ENCODE results near the gene CHAF1B.

Gene CHAF1B

DNA sequence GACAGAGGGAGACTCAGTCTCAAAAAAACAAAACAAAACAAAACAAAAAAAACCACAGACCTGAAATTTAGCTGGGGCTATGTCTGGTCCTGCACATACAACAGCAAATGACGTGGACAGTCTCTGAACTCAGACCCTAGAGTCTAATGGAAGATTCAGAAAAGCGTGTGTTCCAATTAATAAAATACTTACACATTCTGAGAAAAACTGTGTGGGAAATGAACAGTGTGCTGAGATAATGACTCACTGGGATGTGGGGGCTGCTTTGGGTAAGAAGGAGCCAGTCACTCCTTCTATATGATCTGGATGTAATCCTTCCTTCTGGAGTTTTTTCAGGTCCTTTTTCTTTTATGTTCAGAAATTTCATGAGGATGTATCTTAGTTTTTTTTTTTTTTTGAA lies 65.3 kb downstream of the CHAF1B start:
- Histone ChIP-seq H3K4me1 (ENCODE audit: control insufficient read depth, insufficient read depth, low read length) (peaks cover 5% of the 10 kb centered on the region), H3K9me3 (ENCODE audit: control insufficient read depth, insufficient read depth, low read depth, low read length) (no peaks in the 10 kb centered on the region), H3K36me3 (ENCODE audit: control insufficient read depth in 2 of 2, insufficient read depth in 1 of 2, low read length in 2 of 2) (no peaks in the 10 kb centered on the region), H3K4me3 (ENCODE audit: low read depth, low read length) (no peak overlapping the region), H3K27ac (ENCODE audit: extremely low read depth, low read depth, low read length) (no peak overlapping the region)
- POLR2A ChIA-PET: interaction anchor here (0.7 kb wide), 1 partner anchor 594 kb away, joined by 4 read pairs; no protein-coding TSS in a partner anchor
- TF ChIP-seq TCF7L2 (IDR thresholded peaks at IDR 0.05; ENCODE audit: borderline replicate concordance, low read depth, low read length) (no peak), ZNF76 (tag by site-specific recombination; IDR thresholded peaks at IDR 0.05; ENCODE audit: borderline replicate concordance, low read depth) (no peak), ZNF175 (tag by site-specific recombination; IDR thresholded peaks at IDR 0.05) (no peak), MZF1 (tag by site-specific recombination; IDR thresholded peaks at IDR 0.05; ENCODE audit: borderline replicate concordance) (no peak), ZNF629 (tag by site-specific recombination; IDR thresholded peaks at IDR 0.05) (no peak), ZNF660 (tag by site-specific recombination; IDR thresholded peaks at IDR 0.05) (no peak), RBAK (tag by site-specific recombination; IDR thresholded peaks at IDR 0.05) (no peak), ZNF366 (tag by site-specific recombination; conservative IDR thresholded peaks at IDR 0.05) (no peak)
- TF ChIP-seq, protein P1, sequence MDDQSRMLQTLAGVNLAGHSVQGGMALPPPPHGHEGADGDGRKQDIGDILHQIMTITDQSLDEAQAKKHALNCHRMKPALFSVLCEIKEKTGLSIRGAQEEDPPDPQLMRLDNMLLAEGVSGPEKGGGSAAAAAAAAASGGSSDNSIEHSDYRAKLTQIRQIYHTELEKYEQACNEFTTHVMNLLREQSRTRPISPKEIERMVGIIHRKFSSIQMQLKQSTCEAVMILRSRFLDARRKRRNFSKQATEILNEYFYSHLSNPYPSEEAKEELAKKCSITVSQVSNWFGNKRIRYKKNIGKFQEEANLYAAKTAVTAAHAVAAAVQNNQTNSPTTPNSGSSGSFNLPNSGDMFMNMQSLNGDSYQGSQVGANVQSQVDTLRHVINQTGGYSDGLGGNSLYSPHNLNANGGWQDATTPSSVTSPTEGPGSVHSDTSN (CRISPR knock-in tag; IDR thresholded peaks at IDR 0.05): no peak
- TF ChIP-seq, protein P2, sequence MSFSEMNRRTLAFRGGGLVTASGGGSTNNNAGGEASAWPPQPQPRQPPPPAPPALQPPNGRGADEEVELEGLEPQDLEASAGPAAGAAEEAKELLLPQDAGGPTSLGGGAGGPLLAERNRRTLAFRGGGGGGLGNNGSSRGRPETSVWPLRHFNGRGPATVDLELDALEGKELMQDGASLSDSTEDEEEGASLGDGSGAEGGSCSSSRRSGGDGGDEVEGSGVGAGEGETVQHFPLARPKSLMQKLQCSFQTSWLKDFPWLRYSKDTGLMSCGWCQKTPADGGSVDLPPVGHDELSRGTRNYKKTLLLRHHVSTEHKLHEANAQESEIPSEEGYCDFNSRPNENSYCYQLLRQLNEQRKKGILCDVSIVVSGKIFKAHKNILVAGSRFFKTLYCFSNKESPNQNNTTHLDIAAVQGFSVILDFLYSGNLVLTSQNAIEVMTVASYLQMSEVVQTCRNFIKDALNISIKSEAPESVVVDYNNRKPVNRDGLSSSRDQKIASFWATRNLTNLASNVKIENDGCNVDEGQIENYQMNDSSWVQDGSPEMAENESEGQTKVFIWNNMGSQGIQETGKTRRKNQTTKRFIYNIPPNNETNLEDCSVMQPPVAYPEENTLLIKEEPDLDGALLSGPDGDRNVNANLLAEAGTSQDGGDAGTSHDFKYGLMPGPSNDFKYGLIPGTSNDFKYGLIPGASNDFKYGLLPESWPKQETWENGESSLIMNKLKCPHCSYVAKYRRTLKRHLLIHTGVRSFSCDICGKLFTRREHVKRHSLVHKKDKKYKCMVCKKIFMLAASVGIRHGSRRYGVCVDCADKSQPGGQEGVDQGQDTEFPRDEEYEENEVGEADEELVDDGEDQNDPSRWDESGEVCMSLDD (tag by site-specific recombination; IDR thresholded peaks at IDR 0.05): no peak
- TF ChIP-seq, protein P3, sequence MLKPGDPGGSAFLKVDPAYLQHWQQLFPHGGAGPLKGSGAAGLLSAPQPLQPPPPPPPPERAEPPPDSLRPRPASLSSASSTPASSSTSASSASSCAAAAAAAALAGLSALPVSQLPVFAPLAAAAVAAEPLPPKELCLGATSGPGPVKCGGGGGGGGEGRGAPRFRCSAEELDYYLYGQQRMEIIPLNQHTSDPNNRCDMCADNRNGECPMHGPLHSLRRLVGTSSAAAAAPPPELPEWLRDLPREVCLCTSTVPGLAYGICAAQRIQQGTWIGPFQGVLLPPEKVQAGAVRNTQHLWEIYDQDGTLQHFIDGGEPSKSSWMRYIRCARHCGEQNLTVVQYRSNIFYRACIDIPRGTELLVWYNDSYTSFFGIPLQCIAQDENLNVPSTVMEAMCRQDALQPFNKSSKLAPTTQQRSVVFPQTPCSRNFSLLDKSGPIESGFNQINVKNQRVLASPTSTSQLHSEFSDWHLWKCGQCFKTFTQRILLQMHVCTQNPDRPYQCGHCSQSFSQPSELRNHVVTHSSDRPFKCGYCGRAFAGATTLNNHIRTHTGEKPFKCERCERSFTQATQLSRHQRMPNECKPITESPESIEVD (tag by site-specific recombination; IDR thresholded peaks at IDR 0.05): no peak
- TF ChIP-seq, protein P4, sequence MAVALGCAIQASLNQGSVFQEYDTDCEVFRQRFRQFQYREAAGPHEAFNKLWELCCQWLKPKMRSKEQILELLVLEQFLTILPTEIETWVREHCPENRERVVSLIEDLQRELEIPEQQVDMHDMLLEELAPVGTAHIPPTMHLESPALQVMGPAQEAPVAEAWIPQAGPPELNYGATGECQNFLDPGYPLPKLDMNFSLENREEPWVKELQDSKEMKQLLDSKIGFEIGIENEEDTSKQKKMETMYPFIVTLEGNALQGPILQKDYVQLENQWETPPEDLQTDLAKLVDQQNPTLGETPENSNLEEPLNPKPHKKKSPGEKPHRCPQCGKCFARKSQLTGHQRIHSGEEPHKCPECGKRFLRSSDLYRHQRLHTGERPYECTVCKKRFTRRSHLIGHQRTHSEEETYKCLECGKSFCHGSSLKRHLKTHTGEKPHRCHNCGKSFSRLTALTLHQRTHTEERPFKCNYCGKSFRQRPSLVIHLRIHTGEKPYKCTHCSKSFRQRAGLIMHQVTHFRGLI (tag by site-specific recombination; IDR thresholded peaks at IDR 0.05): no peak
- CTCF ChIA-PET: no interaction called here

DNA sequence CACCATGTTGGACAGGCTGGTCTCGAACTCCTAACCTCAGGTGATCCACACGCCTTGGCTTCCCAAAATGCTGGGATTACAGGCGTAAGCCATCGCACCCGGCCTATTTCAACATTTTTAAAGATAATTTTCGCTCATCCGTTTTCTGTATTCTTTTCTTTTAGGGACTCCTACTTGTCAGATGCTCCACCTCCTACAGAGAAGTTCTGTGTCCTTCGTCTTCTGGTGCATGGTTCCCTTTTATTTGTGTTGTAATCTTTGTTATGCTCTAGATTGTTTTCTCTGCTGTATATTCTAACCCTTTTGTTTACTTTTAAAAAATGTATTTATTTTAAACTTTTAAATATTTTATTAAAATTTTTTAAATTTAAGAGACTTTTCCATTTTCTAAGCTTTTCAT lies 66.3 kb downstream of the CHAF1B start:
- no peaks in the 10 kb centered on the region for H3K36me3 ChIP-seq (ENCODE audit: control insufficient read depth in 2 of 2, insufficient read depth in 1 of 2, low read length in 2 of 2)
- ChIA-PET CTCF (interaction anchor here (0.6 to 0.7 kb wide), 2 partner anchors 41 to 534 kb away, joined by 3 to 4 read pairs; no protein-coding TSS in a partner anchor), POLR2A (interaction anchor here (0.7 kb wide), 1 partner anchor 22 kb away, joined by 3 read pairs; no protein-coding TSS in a partner anchor)
- peaks cover 5% of the 10 kb centered on the region for H3K4me1 ChIP-seq (ENCODE audit: control insufficient read depth, insufficient read depth, low read length)
- no peaks in the 10 kb centered on the region for H3K9me3 ChIP-seq (ENCODE audit: control insufficient read depth, insufficient read depth, low read depth, low read length)
- H3K27ac ChIP-seq (ENCODE audit: extremely low read depth, low read depth, low read length): no peak overlapping the region
- no peak overlapping the region for H3K4me3 ChIP-seq (ENCODE audit: low read depth, low read length)
- TF ChIP-seq SALL2 (tag by site-specific recombination; IDR thresholded peaks at IDR 0.05; ENCODE audit: borderline replicate concordance) (no peak), ZNF155 (tag by site-specific recombination; IDR thresholded peaks at IDR 0.05) (no peak), ZNF114 (tag by site-specific recombination; IDR thresholded peaks at IDR 0.05) (no peak), KLF7 (tag by site-specific recombination; IDR thresholded peaks at IDR 0.05; ENCODE audit: borderline replicate concordance) (no peak), ZNF274 (IDR thresholded peaks at IDR 0.05; ENCODE audit: low read length) (no peak), ZNF274 (tag by site-specific recombination; IDR thresholded peaks at IDR 0.05; ENCODE audit: borderline replicate concordance) (no peak), BCL11B (tag by site-specific recombination; IDR thresholded peaks at IDR 0.05; ENCODE audit: low read depth) (no peak), ZNF626 (tag by site-specific recombination; IDR thresholded peaks at IDR 0.05) (no peak), ZNF324 (tag by site-specific recombination; IDR thresholded peaks at IDR 0.05) (no peak), ZNF521 (tag by site-specific recombination; IDR thresholded peaks at IDR 0.05) (no peak), ZFP37 (tag by site-specific recombination; IDR thresholded peaks at IDR 0.05) (no peak), ZNF658 (tag by site-specific recombination; IDR thresholded peaks at IDR 0.05) (no peak)
- TF ChIP-seq, protein P5, sequence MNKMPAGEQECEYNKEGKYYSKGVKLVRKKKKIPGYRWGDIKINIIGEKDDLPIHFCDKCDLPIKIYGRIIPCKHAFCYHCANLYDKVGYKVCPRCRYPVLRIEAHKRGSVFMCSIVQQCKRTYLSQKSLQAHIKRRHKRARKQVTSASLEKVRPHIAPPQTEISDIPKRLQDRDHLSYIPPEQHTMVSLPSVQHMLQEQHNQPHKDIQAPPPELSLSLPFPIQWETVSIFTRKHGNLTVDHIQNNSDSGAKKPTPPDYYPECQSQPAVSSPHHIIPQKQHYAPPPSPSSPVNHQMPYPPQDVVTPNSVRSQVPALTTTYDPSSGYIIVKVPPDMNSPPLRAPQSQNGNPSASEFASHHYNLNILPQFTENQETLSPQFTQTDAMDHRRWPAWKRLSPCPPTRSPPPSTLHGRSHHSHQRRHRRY (tag by site-specific recombination; IDR thresholded peaks at IDR 0.05): no peak
- TF ChIP-seq, protein P6, sequence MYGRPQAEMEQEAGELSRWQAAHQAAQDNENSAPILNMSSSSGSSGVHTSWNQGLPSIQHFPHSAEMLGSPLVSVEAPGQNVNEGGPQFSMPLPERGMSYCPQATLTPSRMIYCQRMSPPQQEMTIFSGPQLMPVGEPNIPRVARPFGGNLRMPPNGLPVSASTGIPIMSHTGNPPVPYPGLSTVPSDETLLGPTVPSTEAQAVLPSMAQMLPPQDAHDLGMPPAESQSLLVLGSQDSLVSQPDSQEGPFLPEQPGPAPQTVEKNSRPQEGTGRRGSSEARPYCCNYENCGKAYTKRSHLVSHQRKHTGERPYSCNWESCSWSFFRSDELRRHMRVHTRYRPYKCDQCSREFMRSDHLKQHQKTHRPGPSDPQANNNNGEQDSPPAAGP (tag by site-specific recombination; IDR thresholded peaks at IDR 0.05): no peak
